ENCODE measurements around the gene PDPN. TPM values are rescaled to one million over a fixed set of nuclear protein-coding genes. Genes with fewer than 3 reads are reported as not detected.
A peak's percentile ranks its signal among the peaks of the same experiment; 100 is the strongest.

PDPN gene
- total and polyA plus RNA-seq, 9 donors = 17.6 to 65.4 (median 41.4) TPM

- no peak for DNase-seq
- Histone ChIP-seq H3K36me3 (no peaks in the 10 kb centered on the region), H3K4me1 (ENCODE audit: insufficient read depth) (peaks cover 4% of the 10 kb centered on the region), H3K9me3 (no peaks in the 10 kb centered on the region), H3K27me3 (no peaks in the 10 kb centered on the region), H3K27ac (no peak overlapping the region), H3K4me3 (no peak overlapping the region)
- TF ChIP-seq, protein P1, sequence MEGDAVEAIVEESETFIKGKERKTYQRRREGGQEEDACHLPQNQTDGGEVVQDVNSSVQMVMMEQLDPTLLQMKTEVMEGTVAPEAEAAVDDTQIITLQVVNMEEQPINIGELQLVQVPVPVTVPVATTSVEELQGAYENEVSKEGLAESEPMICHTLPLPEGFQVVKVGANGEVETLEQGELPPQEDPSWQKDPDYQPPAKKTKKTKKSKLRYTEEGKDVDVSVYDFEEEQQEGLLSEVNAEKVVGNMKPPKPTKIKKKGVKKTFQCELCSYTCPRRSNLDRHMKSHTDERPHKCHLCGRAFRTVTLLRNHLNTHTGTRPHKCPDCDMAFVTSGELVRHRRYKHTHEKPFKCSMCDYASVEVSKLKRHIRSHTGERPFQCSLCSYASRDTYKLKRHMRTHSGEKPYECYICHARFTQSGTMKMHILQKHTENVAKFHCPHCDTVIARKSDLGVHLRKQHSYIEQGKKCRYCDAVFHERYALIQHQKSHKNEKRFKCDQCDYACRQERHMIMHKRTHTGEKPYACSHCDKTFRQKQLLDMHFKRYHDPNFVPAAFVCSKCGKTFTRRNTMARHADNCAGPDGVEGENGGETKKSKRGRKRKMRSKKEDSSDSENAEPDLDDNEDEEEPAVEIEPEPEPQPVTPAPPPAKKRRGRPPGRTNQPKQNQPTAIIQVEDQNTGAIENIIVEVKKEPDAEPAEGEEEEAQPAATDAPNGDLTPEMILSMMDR (IDR thresholded peaks at IDR 0.05) = no peak
- TF ChIP-seq EP300 (IDR thresholded peaks at IDR 0.05) = no peak
- no peak for TF ChIP-seq POLR2A (IDR thresholded peaks at IDR 0.05)
- intact Hi-C loops (cut with DNase I) = no loop called here
- 93 to 98% (median 94%) methylated on average over 2 of the region's 2 CpGs for WGBS, 3 donors
These were observed 43.9 kb upstream of the PDPN start for GRCh38 chr1:13539683-13540082.

DNA sequence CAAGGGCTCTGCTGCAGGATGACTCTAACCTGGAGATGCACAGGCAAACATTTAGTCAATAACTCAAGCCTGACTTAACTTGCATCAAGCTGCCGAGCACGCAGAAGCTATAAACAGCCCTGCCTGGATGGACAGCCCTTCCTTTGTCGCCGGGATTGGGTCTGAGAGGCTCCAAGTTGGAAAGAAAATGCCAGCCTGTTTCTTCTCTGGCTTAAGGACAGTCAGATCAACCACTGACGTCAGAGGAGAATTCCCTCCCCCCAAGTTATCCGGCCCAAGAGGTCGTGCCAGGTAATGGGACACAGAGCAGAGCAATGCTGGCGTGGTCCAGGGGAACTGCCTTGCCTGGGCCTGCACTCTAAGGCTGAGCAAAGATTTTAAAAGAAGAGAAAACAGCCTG, 42.8 kb upstream of the PDPN start:
- Histone ChIP-seq H3K36me3 (no peaks in the 10 kb centered on the region), H3K9me3 (no peaks in the 10 kb centered on the region), H3K4me3 (no peak overlapping the region), H3K4me1 (ENCODE audit: insufficient read depth) (peaks cover 4% of the 10 kb centered on the region), H3K27me3 (no peaks in the 10 kb centered on the region), H3K27ac (no peak overlapping the region)
- DNase-seq = peak in 1 of 5 donors; percentile 34
- intact Hi-C loops (cut with DNase I) = no loop called here
- WGBS, 3 donors = 27 to 63% (median 43%) methylated on average over 8 of the region's 8 CpGs
- TF ChIP-seq EP300 (IDR thresholded peaks at IDR 0.05) (no peak), POLR2A (IDR thresholded peaks at IDR 0.05) (no peak)
- TF ChIP-seq, protein P1 (IDR thresholded peaks at IDR 0.05) = no peak

DNA sequence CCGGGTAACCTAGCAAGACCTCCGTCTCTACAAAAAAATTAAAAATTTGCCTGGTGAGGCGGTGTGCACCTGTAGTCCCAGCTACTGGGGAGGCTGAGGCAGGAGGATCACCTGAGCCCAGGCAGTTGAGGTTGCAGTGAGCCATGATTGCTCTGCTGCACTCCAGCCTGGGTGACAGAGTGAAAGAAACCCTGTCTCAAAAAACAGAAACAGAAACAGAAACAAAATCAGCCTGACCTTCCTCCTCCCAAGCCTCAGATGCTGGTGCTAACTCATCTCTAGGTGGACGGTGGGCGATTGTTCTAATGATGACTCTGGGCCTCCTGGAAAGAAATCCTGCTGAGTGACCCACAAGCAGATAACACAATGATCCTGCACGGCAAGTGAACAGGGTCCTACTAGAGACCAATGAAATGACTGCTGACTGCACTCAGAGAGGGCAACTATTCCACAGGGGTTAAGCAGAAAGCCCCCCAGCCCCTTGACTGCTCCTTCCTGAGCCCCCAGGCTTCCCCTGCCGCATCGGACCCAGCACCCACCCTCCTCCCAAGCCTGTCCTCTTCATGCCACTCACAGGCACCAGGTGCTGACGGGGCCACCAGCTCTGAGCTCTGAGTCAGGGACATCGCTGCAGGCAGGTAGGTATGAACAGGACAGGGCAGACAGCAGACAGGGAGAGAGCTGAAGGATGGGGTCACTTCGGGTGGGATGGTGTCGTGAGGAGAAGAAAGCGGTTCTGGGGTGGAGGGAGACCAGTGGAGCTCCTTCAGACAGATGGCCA, 42.0 kb upstream of the PDPN start:
- H3K27ac ChIP-seq = no peak overlapping the region
- intact Hi-C loops (cut with DNase I) = no loop called here
- H3K4me1 ChIP-seq (ENCODE audit: insufficient read depth) = peaks cover 4% of the 10 kb centered on the region
- no peak for DNase-seq
- no peaks in the 10 kb centered on the region for H3K27me3 ChIP-seq
- 91 to 92% (median 91%) methylated on average over 13 of the region's 13 CpGs for WGBS, 3 donors
- H3K9me3 ChIP-seq = no peaks in the 10 kb centered on the region
- TF ChIP-seq, protein P1 (IDR thresholded peaks at IDR 0.05) = no peak
- TF ChIP-seq EP300 (IDR thresholded peaks at IDR 0.05) (no peak), POLR2A (IDR thresholded peaks at IDR 0.05) (no peak)
- H3K4me3 ChIP-seq = no peak overlapping the region
- H3K36me3 ChIP-seq = no peaks in the 10 kb centered on the region

GRCh38 chr1:13543451-13544220, 40.0 kb upstream of the PDPN start:
- TF ChIP-seq, protein P1 (IDR thresholded peaks at IDR 0.05) = peak in 1 of 3 donors; percentile 38
- no peak for TF ChIP-seq POLR2A (IDR thresholded peaks at IDR 0.05)
- peak; percentile 19 to 65 (median 34) for DNase-seq
- WGBS, 3 donors = 31 to 47% (median 36%) methylated on average over 20 of the region's 20 CpGs
- intact Hi-C loops (cut with DNase I) = no loop called here
- no peaks in the 10 kb centered on the region for H3K27me3 ChIP-seq
- H3K27ac ChIP-seq = no peak overlapping the region
- H3K4me3 ChIP-seq = no peak overlapping the region
- no peaks in the 10 kb centered on the region for H3K9me3 ChIP-seq
- no peaks in the 10 kb centered on the region for H3K36me3 ChIP-seq
- H3K4me1 ChIP-seq (ENCODE audit: insufficient read depth) = peaks cover 4% of the 10 kb centered on the region
